MM.1S (cell line): ENCODE data around the gene NUCB2.

Experiments
- DNase-seq: peaks from one replicate; pipeline ENCODE4 v3.0.0-alpha.2; 2015
- H2AFZ ChIP-seq: fragments of 300-600 bp; sonication (generic); 2 replicates; pipeline ENCODE4 v1.6.0; 2016; ENCODE audit warnings: antibody characterized with exemption, low read length
- H3F3A ChIP-seq: fragments of 300-600 bp; sonication (generic); 2 replicates; pipeline ENCODE4 v1.6.1; 2016; ENCODE audit warnings: mild to moderate bottlenecking, antibody characterized with exemption, low read length, moderate library complexity, mixed read lengths; ENCODE audit not compliant: insufficient read depth
- H3K27ac ChIP-seq: fragments of 300-600 bp; sonication (generic); 2 replicates; pipeline ENCODE4 v1.5.1; 2016; ENCODE audit warnings: mild to moderate bottlenecking, low read length
- H3K27me3 ChIP-seq: fragments of 300-600 bp; sonication (generic); replicated peaks from 2 replicates; pipeline ENCODE4 v1.6.0; 2016; ENCODE audit warnings: low read length; ENCODE audit not compliant: insufficient read depth
- H3K36me3 ChIP-seq: fragments of 300-600 bp; sonication (generic); replicated peaks from 2 replicates; pipeline ENCODE4 v1.6.1; 2016; ENCODE audit warnings: mild to moderate bottlenecking, low read length, mixed read lengths; ENCODE audit not compliant: insufficient read depth
- H3K4me1 ChIP-seq: fragments of 300-600 bp; sonication (generic); 2 replicates; pipeline ENCODE4 v1.6.1; 2016; ENCODE audit warnings: low read length, mixed read lengths
- H3K4me2 ChIP-seq: fragments of 300-600 bp; sonication (generic); 2 replicates; pipeline ENCODE4 v1.6.0; 2016; ENCODE audit warnings: low read depth, low read length
- H3K4me3 ChIP-seq: fragments of 300-600 bp; sonication (generic); 2 replicates; pipeline ENCODE4 v1.5.1; 2016; ENCODE audit warnings: low read length, mixed read lengths
- H3K79me2 ChIP-seq: fragments of 300-600 bp; sonication (generic); 2 replicates; pipeline ENCODE4 v1.6.1; 2016; ENCODE audit warnings: mixed run types, low read length, mixed read lengths
- H3K9ac ChIP-seq: fragments of 300-600 bp; sonication (generic); 2 replicates; pipeline ENCODE4 v1.6.1; 2016; ENCODE audit warnings: low read length, mixed read lengths
- H3K9me2 ChIP-seq: fragments of 300-600 bp; sonication (generic); replicated peaks from 2 replicates; pipeline ENCODE4 v1.6.1; 2016; ENCODE audit warnings: mild to moderate bottlenecking, low read length, mixed read lengths; ENCODE audit not compliant: insufficient read depth
- H3K9me3 ChIP-seq: fragments of 300-600 bp; sonication (generic); replicated peaks from 2 replicates; pipeline ENCODE4 v1.6.1; 2016; ENCODE audit warnings: mild to moderate bottlenecking, low read length, mixed read lengths; ENCODE audit not compliant: insufficient read depth
- H4K20me1 ChIP-seq: fragments of 300-600 bp; sonication (generic); 2 replicates; pipeline ENCODE4 v1.6.1; 2016; ENCODE audit warnings: mild to moderate bottlenecking, low read length, moderate library complexity, mixed read lengths; ENCODE audit not compliant: insufficient read depth
- EZH2 ChIP-seq: fragments of 300-600 bp; sonication (generic); optimal IDR thresholded peaks from 2 replicates; pipeline ENCODE3; 2017; ENCODE audit warnings: low read depth, mild to moderate bottlenecking, antibody characterized with exemption, low read length, mixed read lengths
- EZH2phosphoT487 ChIP-seq: fragments of 300-600 bp; sonication (generic); IDR thresholded peaks from 2 replicates; pipeline ENCODE4 v1.6.1; 2018; ENCODE audit warnings: antibody characterized with exemption, low read length
- TF ChIP-seq, protein P1 (sequence below): fragments of 300-600 bp; sonication (generic); IDR thresholded peaks from 2 replicates; pipeline ENCODE4 v1.5.1; 2016; ENCODE audit warnings: antibody characterized with exemption, low read length, mixed read lengths

The NUCB2 gene

DNA sequence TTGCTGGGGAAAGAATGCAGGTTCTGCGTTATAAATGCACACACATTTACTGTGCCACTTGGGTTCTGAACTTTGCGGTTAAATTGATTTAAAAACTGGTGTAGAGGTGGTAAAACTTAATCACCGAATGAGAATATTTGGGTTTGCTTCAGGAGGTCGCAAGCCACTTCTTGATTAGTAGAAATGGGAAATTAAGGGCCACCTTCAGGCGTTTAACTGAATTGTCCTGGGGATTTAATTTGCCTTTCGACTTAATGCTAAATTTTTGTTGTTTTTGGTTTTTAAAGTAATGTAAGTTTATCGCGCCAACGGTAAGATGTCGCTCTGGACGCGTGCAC is 74.6 kb downstream of the NUCB2 start:
- TF ChIP-seq EZH2phosphoT487: no peak
- TF ChIP-seq, protein P1, sequence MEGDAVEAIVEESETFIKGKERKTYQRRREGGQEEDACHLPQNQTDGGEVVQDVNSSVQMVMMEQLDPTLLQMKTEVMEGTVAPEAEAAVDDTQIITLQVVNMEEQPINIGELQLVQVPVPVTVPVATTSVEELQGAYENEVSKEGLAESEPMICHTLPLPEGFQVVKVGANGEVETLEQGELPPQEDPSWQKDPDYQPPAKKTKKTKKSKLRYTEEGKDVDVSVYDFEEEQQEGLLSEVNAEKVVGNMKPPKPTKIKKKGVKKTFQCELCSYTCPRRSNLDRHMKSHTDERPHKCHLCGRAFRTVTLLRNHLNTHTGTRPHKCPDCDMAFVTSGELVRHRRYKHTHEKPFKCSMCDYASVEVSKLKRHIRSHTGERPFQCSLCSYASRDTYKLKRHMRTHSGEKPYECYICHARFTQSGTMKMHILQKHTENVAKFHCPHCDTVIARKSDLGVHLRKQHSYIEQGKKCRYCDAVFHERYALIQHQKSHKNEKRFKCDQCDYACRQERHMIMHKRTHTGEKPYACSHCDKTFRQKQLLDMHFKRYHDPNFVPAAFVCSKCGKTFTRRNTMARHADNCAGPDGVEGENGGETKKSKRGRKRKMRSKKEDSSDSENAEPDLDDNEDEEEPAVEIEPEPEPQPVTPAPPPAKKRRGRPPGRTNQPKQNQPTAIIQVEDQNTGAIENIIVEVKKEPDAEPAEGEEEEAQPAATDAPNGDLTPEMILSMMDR: no peak
- no peak for TF ChIP-seq EZH2
- Histone ChIP-seq H3K27ac (no peak overlapping the region), H3K4me3 (no peak overlapping the region), H3K36me3 (no peaks in the 10 kb centered on the region), H3K27me3 (peaks cover 26% of the 10 kb centered on the region), H4K20me1 (no peaks in the 10 kb centered on the region), H3K9ac (no peak overlapping the region), H3K9me2 (no peaks in the 10 kb centered on the region), H3K79me2 (no peaks in the 10 kb centered on the region), H3K4me1 (peaks cover 12% of the 10 kb centered on the region; the same call in 1 of the 2 replicates), H3K4me2 (no peak overlapping the region), H3K9me3 (no peaks in the 10 kb centered on the region), H2AFZ (no peak overlapping the region), H3F3A (peaks cover 5% of the 10 kb centered on the region; the same call in 1 of the 2 replicates)
- DNase-seq: no peak

DNA sequence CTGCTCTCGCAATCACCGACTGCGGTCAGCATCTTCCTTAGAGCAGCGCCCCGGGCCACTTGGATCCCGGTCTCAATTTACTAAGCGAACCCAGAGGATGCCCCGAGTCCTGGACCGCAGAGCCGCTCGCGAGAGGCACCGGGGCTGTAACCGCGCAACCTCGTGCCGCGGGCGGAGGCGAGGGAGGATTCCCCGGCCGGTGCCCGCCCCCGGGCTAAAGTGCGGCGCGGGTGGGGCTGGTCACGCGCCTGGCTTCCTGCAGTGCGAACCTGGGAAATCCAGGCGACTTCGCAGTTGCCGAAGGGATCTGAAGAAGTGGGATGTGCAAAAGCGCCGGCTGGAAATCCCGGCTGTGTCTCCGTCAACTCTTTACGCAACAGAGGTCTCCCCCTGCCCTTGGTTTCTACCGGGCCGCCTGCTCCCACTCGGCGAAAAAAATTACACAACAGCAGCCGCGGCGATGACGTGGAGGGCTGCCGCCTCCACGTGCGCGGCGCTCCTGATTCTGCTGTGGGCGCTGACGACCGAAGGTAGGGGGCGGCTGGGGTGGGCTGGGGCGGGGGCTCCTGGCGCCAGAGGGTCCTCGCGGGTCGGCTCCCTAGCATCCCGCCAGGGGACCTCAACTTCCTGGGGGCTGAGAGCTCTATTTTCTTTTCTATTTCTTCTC is 75.1 kb downstream of the NUCB2 start, which contains the start of gene NCR3LG1:
NCR3LG1 (plus strand) TSS at position 291 of the 667 bp plus-strand sequence; CDS start at position 461, 170 bp downstream.
- H3K9ac ChIP-seq: no peak within 1 kb of the TSS
- TF ChIP-seq, protein P1: no peak
- no peak for TF ChIP-seq EZH2phosphoT487
- H3K4me1 ChIP-seq: peaks cover 12% of the 10 kb centered on the region; the same call in 1 of the 2 replicates
- no peaks in the 10 kb centered on the region for H3K36me3 ChIP-seq
- no peaks in the 10 kb centered on the region for H3K9me2 ChIP-seq
- peak within 1 kb of the TSS; percentile 98 for H3K4me2 ChIP-seq
- no peak within 1 kb of the TSS for H3K27ac ChIP-seq
- H3K9me3 ChIP-seq: no peaks in the 10 kb centered on the region
- peak within 1 kb of the TSS; percentile 75 for H3K4me3 ChIP-seq
- no peaks in the 10 kb centered on the region for H3K79me2 ChIP-seq
- DNase-seq: no peak
- H3F3A ChIP-seq: peaks cover 5% of the 10 kb centered on the region; the same call in 1 of the 2 replicates
- peaks cover 26% of the 10 kb centered on the region for H3K27me3 ChIP-seq
- H4K20me1 ChIP-seq: no peaks in the 10 kb centered on the region
- H2AFZ ChIP-seq: no peak within 1 kb of the TSS

DNA sequence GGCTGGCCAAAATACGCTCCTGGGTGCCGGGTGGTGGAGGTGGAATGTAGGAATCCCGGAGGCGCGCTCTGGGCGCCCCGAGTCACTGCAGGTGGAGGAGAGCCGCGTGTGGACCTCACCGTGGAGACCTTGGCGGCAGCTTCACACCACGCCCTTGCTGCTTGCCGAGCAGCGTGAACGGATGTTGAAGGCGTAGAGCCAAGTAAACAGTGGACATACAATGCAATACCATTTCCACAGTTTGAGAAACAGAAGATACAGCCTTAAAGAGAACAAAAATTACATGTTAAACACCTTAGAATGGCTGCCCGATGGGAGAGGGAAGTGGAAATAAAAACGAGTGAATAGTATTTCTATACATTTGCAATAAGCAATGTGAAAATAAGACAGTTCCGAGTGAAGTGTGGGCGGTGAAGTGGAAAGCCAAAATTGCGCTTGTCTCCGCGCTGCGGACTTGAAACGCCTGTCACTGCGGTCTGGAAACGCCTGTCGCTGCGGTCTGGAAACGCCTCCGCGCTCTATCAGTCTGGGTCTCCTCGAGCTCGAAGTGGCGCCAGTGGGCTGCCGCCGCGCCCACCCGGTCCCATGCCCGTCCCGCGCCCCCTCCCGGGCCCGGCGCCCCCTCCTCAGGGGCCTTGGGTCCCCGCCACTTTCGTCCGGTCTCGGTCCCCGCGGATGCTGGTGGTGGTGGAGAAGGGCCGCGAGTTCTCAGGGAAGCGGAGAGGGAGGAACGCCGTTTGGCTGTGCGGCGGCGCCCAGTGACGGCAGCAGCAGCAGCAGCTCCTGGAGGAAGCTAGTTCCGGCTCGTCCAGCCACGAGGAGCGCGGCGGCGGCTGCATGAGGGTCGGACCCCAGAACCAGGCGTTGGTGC is 76.6 kb downstream of the NUCB2 start:
- no peaks in the 10 kb centered on the region for H3K36me3 ChIP-seq
- peak overlapping the region; percentile 87 for H2AFZ ChIP-seq
- H3K4me3 ChIP-seq: peak overlapping the region; percentile 75
- H3K4me1 ChIP-seq: peaks cover 12% of the 10 kb centered on the region; the same call in 1 of the 2 replicates
- peaks cover 26% of the 10 kb centered on the region for H3K27me3 ChIP-seq
- H3K9me2 ChIP-seq: no peaks in the 10 kb centered on the region
- H4K20me1 ChIP-seq: no peaks in the 10 kb centered on the region
- H3F3A ChIP-seq: peaks cover 5% of the 10 kb centered on the region; the same call in 1 of the 2 replicates
- peak; percentile 46 for DNase-seq
- peak overlapping the region; percentile 27; the same call in 1 of the 2 replicates for H3K9ac ChIP-seq
- H3K9me3 ChIP-seq: no peaks in the 10 kb centered on the region
- H3K27ac ChIP-seq: no peak overlapping the region
- TF ChIP-seq, protein P1: no peak
- TF ChIP-seq EZH2phosphoT487 (no peak), EZH2 (no peak)
- peak overlapping the region; percentile 98 for H3K4me2 ChIP-seq
- H3K79me2 ChIP-seq: no peaks in the 10 kb centered on the region
